Breast epithelium (tissue), 4 donors: ENCODE results near the gene BNIP2. TPM values are rescaled to one million over a fixed set of nuclear protein-coding genes. Genes with fewer than 3 reads are reported as not detected.

Experiments
- DNase-seq, 2 donors: peaks; one replicate each; pipeline ENCODE4 v3.0.0-alpha.2; 2019; ENCODE audit warnings: low spot score in 2 of 2
- H3K27ac ChIP-seq, 2 donors: fragments of 200-600 bp; sonication (generic) in 1 of 2; one replicate each; pipeline ENCODE4 v1.5.1; 2016 to 2019; ENCODE audit warnings: mild to moderate bottlenecking in 1 of 2
- H3K27me3 ChIP-seq, 2 donors: fragments of 200-600 bp; sonication (generic) in 1 of 2; one replicate each; pipeline versions ENCODE4 v1.5.1 to v1.6.0; 2017 to 2019; ENCODE audit warnings: control low read depth in 1 of 2, mild to moderate bottlenecking in 1 of 2
- H3K36me3 ChIP-seq: fragments of 200-600 bp; one replicate; pipeline ENCODE4 v1.5.1; 2019
- H3K4me1 ChIP-seq, 2 donors: fragments of 200-600 bp; sonication (generic); one replicate each; pipeline ENCODE4 v1.5.1; 2016 to 2019; ENCODE audit warnings: control low read depth in 1 of 2
- H3K4me3 ChIP-seq, 3 donors: fragments of 200-600 bp; sonication (generic); 1 replicate in 2 of 3; 2 replicates in 1 of 3; pipeline ENCODE4 v1.5.1; 2016 to 2019; ENCODE audit warnings: mild to moderate bottlenecking in 3 of 3, moderate library complexity in 2 of 3
- H3K9me3 ChIP-seq, 2 donors: fragments of 200-600 bp; sonication (generic) in 1 of 2; one replicate each; pipeline ENCODE4 v1.5.1; 2016 to 2019; ENCODE audit warnings: control low read depth in 1 of 2
- CTCF ChIP-seq, 3 donors: fragments of 450-650 bp; IDR thresholded peaks; one replicate each; pipeline ENCODE4 v1.5.1; 2016 to 2017; ENCODE audit warnings: antibody characterized with exemption in 3 of 3, mild to moderate bottlenecking in 3 of 3, moderate library complexity in 3 of 3
- POLR2A ChIP-seq: fragments of 450-650 bp; IDR thresholded peaks from one replicate; pipeline ENCODE4 v1.6.1; 2016; ENCODE audit warnings: antibody characterized with exemption, mild to moderate bottlenecking, moderate library complexity
- POLR2AphosphoS5 ChIP-seq, 3 donors: sonication (generic); formaldehyde crosslinking; IDR thresholded peaks; one replicate each; pipeline ENCODE4 v1.6.1; 2017; ENCODE audit warnings: antibody characterized with exemption in 3 of 3
- intact Hi-C: fragments of 100-400 bp; cut with DNase I; formaldehyde crosslinking; loops from one replicate; pipeline ENCODE4 v1.15.1; 2023; ENCODE audit warnings: low total_unique reads
- total RNA-seq, 3 donors: library from RNA; depleted of rRNA; stranded (reverse); fragments of >200 nt; gene quantifications; one replicate each; pipeline ENCODE4 v1.1.0, GENCODE V29; 2016

BNIP2 gene
- total RNA-seq, 3 donors from 2014 or later = 167 TPM

- H3K36me3 ChIP-seq = peaks cover 8% of the 10 kb centered on the region
- intact Hi-C loops = no loop called here
- TF ChIP-seq CTCF (IDR thresholded peaks at IDR 0.05) = no peak
- no peak for TF ChIP-seq POLR2AphosphoS5 (IDR thresholded peaks at IDR 0.05)
These were observed 8.8 kb downstream of the BNIP2 start for GRCh38 chr15:59680346-59680745.

GRCh38 chr15:59678620-59679019 is 10.5 kb downstream of the BNIP2 start:
- H3K9me3 ChIP-seq = no peaks in the 10 kb centered on the region
- no peaks in the 10 kb centered on the region for H3K4me1 ChIP-seq
- TF ChIP-seq POLR2AphosphoS5 (IDR thresholded peaks at IDR 0.05) (no peak), POLR2A (no peak), CTCF (IDR thresholded peaks at IDR 0.05) (no peak)
- intact Hi-C loops = no loop called here
- no peak for DNase-seq
- peaks cover 8% of the 10 kb centered on the region for H3K36me3 ChIP-seq
- H3K27ac ChIP-seq = no peak overlapping the region
- no peaks in the 10 kb centered on the region for H3K27me3 ChIP-seq
- no peak overlapping the region for H3K4me3 ChIP-seq

More at GRCh38 chr15:59680346-59680745, 8.8 kb downstream of the BNIP2 start:
- Histone ChIP-seq H3K27me3 (no peaks in the 10 kb centered on the region), H3K4me1 (no peaks in the 10 kb centered on the region), H3K9me3 (no peaks in the 10 kb centered on the region), H3K4me3 (no peak overlapping the region), H3K27ac (no peak overlapping the region)
- no peak for DNase-seq

GRCh38 chr15:59678172-59678571 is 10.9 kb downstream of the BNIP2 start:
- intact Hi-C loops = no loop called here
- peaks cover 8% of the 10 kb centered on the region for H3K36me3 ChIP-seq
- H3K4me3 ChIP-seq = no peak overlapping the region
- no peaks in the 10 kb centered on the region for H3K27me3 ChIP-seq
- H3K27ac ChIP-seq = no peak overlapping the region
- H3K4me1 ChIP-seq = no peaks in the 10 kb centered on the region
- DNase-seq = no peak
- TF ChIP-seq POLR2AphosphoS5 (IDR thresholded peaks at IDR 0.05) (no peak), CTCF (IDR thresholded peaks at IDR 0.05) (no peak), POLR2A (no peak)
- no peaks in the 10 kb centered on the region for H3K9me3 ChIP-seq

- intact Hi-C loops = no loop called here
- Histone ChIP-seq H3K27ac (no peak overlapping the region), H3K36me3 (peaks cover 11% of the 10 kb centered on the region), H3K4me1 (no peaks in the 10 kb centered on the region), H3K9me3 (no peaks in the 10 kb centered on the region), H3K27me3 (no peaks in the 10 kb centered on the region), H3K4me3 (no peak overlapping the region)
- no peak for DNase-seq
- TF ChIP-seq CTCF (IDR thresholded peaks at IDR 0.05) = no peak
- no peak for TF ChIP-seq POLR2A
- no peak for TF ChIP-seq POLR2AphosphoS5 (IDR thresholded peaks at IDR 0.05)
These were observed 12.6 kb downstream of the BNIP2 start for GRCh38 chr15:59676565-59676964.

- Histone ChIP-seq H3K27me3 (no peaks in the 10 kb centered on the region), H3K9me3 (no peaks in the 10 kb centered on the region), H3K27ac (no peak overlapping the region), H3K4me1 (no peaks in the 10 kb centered on the region), H3K36me3 (peaks cover 15% of the 10 kb centered on the region), H3K4me3 (no peak overlapping the region)
- intact Hi-C loops = no loop called here
- TF ChIP-seq CTCF (IDR thresholded peaks at IDR 0.05) = no peak
- no peak for TF ChIP-seq POLR2AphosphoS5 (IDR thresholded peaks at IDR 0.05)
- TF ChIP-seq POLR2A = no peak
- DNase-seq = no peak
These were observed 14.7 kb downstream of the BNIP2 start for GRCh38 chr15:59674361-59674877.
